NCI-H128 (cell line): Measurements from ENCODE around the gene CSK.

Experiments
- DNase-seq: peaks from one replicate; lab custom pipeline; 2025; ENCODE audit not compliant: unreplicated experiment; lab: John Stamatoyannopoulos, UW

Gene CSK

DNA sequence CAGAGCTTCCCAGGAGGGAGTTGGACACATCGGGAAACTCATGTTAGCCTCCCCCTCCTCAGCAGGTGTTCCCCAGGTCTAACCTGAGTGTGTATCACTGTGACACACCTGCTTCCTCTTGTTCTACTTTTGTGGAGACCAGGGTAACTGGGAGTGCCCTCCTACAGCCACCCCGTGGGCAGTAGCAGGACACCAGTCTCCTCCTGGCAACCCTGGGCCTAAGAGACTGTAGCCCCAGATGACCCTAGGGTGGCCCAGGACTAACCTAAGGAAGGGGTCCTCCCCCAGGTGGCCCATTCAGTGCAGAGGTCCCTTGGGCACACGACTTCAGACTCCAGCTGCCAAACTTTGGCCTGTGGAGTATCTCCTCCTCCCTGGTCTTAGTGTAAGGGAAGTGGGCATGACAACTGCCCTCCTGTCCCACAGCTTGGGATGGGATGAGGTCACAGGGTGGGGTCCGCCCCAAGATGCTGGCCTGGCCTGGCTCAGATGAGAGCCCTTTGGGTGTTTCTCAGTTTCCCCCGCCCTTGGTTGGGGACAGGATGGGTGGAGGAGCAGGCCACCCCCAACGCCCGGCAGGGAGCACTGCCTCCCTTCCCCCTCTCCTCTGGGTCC is 4.8 kb downstream of the CSK start:
- no peak for DNase-seq

DNA sequence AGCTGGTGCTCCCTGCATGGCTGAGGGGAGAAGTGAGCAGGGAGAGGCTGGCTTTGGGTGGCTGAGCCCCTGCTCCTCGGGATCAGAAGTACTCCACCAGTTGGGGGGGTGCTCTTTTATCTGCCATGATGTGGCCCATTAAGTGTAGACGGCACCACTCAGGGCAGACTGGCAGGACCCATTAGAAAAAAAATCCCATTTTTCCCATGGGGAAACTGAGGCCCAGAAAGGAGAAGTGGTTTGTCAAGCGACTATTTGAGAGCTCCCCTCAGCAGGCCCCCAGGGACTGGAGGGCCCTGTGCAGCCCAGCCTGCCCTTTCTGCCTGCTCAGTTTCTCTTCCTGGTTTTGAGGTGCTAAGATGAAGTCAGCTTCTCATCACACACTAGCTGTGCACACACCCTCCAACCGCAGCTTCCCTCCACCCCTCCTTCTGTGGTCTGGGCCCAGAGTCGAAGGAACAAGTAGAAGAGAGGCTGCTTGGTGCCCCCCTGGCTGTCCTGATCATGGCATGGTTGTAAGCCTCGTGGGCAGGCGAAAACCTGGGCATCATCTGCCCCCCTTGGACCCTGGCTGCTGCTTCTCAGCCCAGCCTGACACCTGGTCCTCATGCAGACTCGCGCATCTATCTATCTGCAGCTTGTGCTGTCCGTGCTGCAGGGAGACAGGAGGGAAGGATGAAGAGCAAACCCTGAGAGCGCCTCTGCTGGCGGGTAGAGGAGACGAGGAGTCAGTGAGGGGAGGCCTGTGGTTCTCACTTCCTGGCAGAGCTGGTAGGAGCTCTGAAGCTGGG is 5.6 kb downstream of the CSK start:
- no peak for DNase-seq

DNA sequence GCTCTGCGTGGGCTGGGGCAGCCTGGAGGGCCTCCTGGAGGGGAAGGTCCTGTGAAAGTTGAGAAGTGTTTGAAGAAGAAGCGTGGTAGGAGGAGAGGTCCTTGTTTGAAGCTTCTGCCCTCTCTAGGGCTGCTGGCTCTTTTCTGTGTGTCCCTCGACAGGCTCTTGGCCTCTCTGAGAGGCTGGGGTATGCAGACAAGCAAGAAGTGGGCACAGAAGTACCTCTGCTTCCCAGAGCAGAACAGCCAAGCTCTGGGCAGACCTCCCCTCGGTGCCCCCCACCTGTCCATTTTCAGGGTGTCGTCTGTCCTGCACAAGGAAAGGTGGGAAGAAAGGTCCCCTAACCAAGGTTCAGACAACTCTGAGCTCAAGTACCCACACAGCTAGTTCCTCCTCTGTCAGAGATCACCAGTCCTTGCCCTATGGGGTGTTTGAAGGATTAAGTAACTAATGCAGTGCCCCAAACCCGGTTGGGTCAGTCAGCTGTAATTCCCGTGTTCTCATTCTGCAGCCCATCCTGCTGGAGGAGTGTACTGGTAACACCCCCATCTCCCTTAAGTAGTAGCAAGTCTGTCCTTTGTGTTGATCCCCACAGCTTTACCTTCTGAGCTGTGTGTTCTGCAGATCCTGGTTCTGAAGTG is 6.3 kb downstream of the CSK start:
- DNase-seq, result no peak

DNA sequence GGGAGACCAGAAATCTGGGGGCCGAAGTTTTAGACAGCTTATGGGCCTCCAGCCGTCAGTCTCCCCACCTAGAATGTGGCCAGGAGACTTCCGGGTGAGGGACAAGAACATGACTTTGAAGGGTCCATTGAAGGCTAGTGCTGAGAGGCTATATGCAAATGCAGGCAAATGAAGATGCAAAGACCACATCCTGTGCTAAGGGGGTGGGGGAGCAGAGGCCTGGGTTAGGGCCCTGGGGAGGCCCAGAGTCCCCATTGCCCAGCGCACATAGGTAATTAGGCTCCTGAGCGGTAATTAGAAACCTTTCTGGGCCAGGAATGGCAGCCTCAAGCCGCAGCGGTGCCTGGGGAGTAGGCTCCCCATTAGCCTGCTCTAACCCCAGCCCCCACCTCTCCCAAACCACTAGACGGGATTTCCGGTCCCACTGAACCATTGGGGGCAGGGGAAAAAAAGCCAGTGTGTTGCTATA is 6.8 kb downstream of the CSK start:
- DNase-seq, result no peak

DNA sequence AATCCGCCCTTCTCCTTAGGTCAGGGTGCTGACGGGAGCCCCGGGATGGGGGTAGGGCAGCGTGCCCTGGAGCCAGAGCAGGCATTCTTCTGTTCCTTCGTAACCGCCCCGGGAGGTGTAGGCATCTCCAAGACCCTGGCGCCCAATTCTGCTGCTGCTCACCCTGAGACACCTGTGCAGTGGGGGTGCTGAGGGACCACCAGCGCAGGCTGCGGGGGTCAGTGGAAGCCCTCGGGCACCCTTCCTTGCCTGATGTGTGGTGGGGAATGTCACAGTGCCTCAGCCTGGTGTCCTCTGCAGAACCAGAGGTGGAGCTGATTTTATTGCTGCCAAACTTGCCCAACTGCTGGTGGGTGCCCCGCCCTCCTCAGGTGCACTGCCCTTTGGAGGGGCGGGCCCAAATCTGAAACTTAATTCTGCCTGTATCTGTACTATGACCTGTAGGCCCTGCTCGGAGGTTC is 7.3 kb downstream of the CSK start:
- no peak for DNase-seq

DNA sequence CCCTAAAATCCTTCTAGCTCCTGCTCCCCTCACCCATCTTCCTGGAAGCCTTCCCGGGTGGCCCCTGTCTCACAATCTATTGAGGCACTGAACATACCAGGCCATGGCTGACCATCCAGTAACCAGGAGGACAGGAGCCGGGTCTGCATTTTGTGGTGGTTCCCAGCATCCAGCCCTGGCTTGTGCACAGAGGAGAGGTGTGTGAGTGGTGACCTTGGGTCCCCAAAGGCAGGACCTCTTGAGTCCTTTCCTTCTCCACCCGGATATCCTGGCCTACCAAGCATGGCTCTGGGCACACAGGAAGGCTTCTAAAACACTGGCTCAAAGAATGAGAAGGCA is 7.8 kb downstream of the CSK start:
- DNase-seq, result no peak

DNA sequence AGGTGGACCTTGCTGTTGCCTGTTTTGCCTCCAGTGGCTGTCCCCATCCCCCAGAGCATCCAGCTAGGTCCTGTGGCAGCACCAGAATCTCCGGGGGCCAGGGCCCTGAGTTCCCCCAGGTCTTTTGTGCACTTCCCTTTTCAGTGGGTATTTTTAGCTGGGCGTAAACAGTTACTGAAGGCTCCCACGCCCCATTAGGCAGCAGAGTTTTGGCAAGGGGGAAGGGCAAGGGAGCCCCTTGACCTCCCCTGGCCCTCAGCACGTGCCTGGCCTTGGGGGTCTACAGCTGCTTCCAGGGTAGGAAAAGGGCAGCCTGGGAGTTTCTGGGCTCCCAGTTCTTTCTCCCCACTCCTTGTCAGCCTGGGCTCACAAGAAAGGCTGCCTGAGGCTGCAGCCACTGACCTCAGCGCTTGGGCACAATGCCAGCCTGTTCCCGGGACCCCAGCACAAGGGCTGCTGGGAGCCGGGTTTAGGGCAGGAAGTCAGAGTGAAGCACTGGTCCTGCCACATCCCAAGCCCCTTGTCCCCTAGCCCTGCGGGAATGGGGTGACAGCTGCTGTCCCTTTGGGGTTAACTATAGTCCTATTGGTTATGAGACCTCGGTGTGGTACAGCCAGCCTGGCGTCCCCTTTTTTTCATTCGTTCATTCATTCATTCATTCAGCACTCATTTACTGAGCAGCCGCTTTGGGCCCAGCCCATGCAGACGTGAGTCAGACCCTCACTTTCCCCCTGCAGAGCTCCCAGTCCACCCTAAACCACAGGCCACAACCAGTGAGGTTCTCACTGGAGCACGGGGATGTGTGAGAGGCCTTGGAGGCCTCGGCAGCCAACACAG is 8.4 kb downstream of the CSK start:
- no peak for DNase-seq

DNA sequence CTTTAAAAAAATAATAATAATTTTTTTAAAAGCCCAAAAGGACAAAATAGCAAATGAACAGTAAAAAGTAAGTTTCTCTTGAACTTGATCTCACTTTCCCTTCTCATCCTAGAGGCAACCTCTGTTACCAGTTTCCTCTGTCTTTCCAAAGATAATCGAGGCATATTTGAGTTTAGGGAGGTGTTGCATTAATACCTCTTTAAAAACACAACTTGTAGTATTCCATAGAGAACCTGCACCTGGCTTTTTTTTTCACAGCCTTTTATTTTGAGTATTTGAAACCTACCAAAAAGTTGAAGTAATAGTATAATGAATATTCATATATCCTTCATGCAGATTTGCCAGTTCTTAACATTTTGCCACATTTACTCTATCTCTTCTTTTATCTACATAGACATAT is 9.1 kb downstream of the CSK start:
- DNase-seq, result no peak

DNA sequence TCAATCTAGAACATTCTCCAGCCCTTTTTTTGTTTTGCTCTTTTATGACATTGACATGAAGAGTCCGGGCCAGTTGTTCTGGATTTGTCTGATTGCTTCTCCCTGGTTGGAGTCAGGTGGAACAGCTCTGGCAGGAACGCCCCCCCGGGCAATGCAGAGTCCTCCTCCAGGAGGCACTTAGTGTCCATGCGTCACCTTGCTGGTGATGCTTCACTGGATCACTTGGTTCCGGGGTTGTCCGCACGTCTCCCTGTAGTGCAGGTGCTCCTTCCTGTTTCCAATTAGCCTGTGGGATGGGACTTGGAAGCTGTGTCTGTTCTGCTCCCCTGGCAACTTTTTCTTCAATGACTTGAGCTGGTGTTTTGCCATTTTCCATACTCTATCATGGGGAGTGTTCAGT is 9.8 kb downstream of the CSK start:
- no peak for DNase-seq

DNA sequence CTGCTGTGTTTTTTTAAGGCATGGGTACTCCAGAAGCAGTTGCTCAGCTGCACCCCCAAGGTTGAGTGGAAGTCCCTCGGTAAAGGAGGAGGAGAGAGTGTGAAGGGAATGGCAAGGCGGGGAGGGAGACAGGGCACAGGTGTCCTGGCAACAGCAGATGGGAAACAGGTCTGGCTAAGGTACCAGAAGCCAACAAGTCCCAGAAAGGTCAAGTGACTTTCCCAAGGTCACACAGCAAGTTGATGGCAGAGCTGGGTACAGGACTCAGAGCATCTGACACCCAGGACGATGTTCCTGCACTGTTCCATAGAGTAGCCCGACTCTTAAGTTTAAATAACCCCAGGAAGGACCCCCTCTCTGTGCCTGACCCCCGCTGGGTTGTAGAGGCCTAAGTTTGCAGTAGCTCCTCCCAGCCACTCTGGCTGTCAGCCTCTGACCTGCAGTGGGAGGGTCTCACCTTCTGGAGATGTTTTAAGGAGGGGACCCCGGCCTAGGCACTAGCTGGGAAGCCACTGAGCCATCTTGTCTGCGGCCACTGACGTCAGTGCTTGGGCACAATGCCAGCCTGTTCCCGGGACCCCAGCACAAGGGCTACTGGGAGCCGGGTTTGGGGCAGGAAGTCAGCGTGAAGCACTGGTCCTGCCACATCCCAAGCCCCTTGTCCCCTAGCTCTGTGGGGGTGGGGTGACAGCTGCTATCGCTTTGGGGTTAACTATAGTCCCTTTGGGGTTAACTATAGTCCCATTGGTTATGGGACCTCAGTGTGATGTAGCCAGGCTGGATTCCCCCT is 10.5 kb downstream of the CSK start:
- no peak for DNase-seq

DNA sequence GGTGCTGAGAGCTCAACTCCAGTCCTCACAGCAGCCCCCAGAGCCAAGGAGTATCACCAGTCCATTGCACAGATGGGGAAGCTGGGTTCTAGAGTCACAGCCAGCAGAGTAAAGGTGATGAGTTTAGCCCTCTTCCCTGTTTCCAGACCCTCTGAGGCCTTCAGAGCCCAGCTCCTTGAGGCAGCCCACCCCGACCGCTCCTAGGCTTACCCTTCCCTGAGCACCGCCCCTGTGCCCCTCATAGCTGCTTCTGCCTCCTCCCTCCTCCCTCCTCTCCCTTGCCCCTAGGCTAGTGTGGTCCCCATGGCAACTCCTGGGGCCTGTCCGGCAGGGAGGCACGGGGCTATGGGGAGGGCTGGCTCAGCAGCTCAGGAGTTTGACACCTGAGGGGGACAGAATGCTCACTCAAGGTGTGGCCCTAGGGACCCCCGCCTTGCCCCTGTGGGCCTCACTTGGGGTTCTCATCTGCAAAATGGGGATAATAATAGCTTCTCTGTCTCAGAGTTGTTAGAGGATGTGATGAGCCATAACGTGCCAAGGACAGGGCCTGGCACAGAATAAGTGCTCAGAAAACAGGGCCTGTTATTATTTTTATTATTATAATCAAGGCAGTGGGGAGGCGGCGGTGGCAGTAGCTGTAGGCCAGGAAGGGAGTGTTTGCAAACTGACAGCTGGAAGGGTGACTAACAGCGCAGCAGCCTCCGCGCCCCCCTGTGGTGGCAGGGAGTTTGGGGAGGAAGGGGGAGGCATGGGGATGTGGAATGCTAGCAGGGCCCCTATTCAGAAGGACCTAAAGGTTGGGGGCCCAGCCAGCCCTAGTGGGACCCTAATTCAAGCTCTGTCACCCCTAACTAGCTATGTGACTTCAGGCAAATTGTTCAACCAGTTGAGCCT is 11.5 kb downstream of the CSK start:
- no peak for DNase-seq

DNA sequence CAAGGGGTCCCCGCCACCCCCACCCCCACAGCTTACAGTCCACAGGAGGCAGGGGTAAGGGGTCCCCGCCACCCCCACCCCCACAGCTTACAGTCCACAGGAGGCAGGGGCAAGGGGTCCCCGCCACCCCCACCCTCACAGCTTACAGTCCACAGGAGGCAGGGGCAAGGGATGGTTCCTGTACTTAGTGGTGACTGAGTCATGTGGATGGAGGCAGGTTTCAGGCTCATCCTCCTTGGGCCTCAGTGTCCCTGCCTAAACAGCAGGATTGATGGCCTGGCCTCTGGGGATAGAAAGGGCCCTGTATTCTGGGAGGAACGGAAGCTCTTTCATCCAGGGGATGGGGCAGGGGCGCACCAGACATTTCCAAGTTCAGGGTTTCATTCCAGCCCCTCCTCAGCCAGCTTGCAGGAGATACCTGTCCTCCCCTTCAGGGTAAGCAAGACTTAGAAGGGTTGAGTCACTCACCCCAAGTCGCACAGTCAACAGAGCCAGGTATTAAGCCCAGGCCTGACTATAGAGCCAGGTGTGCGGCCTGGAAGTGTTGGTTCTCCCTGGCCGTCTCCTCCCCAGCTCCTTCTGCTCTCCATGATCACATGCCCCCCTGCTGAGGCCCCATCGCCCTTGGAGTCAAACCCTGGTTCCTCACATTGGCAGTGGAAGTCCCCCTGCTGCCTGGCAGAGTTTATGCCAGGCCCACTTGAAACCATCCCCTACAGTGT is 12.5 kb downstream of the CSK start:
- no peak for DNase-seq

DNA sequence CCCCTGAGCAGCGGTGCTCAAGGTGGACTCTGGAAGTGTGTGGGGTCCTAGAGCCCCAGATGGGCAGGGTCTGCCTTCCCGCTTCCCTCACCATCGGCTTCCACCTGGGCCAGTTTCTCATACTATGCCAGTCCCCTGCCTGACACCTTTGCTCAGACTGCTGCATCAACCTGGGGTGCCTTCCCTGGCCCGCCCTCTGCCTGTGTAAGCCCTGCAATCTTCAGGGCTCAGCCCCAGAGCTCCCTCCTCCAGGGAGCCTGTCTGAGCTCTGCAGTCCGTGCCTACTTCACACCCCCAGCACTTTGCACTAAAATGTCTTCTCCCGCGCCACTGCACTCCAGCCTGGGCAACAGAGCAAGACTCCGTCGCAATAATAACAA is 13.1 kb downstream of the CSK start:
- no peak for DNase-seq

DNA sequence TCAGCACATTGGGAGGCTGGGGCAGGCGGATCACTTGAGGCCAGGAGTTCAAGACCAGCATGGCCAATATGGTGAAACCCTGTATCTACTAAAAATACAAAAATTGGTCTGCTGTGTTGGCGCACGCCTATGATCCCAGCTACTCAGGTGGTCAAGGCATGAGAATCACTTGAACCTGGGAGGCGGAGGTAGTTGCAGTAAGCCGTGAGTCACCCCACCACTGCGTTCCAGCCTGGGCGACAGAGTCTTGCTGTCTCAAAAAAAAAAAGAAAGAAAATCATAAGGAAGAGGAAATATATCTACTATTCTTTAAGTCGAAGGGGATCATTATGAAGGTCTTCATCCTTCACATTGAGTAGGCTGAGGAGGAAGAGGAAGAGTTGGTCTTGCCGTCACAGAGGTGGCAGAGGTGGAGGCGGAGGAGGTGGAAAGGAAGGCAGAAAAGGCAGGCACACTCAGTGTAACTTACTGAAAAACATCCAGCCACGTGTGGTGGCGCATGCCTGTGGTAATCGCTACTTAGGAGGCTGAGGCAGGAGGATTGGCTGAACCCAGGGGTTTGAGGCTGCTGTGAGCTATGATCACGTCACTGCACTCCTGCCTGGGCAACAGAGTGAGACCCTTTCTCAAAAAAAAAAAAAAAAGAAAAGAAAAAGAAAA is 14.2 kb downstream of the CSK start:
- no peak for DNase-seq

DNA sequence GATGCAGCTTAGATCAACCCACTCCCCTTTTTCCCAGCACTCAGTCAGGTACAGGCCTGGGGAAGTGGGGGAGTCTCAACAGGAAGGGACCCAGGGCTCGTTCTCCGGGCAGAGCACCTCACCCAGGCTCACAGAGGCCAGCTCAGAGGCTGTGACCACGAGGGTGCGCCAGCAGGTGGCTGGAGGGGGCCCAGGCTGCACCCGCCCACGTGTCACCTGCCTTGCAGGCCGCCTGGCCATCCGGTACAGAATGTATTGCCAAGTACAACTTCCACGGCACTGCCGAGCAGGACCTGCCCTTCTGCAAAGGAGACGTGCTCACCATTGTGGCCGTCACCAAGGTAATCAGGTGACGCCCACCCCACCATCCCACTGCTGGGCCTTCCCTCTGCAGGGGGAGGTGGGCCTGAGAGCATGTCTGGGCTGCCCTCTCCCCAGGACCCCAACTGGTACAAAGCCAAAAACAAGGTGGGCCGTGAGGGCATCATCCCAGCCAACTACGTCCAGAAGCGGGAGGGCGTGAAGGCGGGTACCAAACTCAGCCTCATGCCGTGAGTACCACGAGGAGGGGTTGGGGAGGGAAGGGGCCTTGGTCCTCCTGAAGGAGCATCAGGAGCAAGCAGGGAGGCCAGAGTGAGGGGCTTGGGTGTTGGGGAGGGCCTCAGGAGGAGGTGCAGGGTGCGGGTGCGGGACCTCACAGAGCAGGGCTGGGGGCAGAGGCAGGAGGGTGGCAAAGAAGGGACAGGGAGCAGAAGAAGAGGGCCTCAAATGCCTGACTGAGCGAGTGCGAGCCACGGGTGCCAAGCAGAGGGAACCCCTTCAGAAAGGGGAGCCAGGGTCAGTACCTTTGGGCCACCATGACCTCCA is 16.7 kb downstream of the CSK start:
- no peak for DNase-seq

DNA sequence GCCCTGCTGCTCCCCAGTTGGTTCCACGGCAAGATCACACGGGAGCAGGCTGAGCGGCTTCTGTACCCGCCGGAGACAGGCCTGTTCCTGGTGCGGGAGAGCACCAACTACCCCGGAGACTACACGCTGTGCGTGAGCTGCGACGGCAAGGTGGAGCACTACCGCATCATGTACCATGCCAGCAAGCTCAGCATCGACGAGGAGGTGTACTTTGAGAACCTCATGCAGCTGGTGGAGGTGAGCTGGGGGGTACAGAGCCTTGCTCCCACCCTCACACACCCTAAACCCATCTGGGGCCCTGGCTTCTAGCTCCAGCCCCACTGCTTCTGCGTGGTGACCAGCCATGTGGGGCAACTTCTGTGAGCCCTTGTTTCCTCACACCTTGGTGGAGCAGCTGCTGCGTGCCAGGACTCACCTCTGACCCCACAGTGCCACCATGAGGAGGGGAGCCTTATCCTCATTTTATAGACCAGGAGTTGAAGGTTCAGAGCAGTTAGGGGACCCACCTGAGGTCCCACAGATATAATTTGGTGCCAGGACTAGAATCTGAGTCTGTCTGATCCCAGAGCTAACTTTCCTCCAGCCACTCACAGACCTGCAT is 17.5 kb downstream of the CSK start:
- DNase-seq, result no peak

DNA sequence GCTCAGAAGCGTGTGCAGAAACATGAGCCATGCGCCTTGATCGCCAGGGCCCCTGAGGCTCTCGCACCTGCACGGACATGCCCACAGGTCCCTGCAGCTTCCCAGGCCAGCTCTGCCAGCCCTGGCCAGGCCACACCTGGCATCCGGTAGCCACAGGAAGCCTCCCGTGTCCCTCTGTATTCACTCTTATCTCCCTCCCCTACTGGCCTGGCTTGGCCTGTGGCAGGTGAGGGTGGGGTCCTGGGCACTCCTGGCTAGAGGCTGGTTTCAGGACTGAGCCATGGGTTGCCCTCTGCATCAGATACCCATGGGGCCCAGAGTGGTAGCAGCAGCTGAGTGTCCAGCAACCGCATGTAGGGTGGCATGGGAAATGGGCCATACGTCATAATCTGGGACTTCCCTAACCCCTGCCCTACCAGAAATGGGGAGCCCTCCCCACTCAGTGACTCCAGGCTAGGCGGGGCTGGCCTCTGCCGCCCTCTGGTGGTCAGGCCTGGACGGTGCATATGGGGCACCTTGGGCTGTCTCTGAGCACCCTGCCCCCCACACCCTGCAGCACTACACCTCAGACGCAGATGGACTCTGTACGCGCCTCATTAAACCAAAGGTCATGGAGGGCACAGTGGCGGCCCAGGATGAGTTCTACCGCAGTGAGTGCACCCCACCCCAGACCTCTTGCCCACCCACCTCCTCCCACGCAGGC is 18.1 kb downstream of the CSK start:
- no peak for DNase-seq
